GM19372 (cell line): ENCODE data around the gene EML5.
"Not testable (repeated sequence)": the region's sequence is repeated elsewhere in the genome, so short reads cannot be mapped to it uniquely, and the experiment has no call there.

Experiments used
- ATAC-seq: cut with Tn5 transposase; IDR thresholded peaks from one replicate; pipeline ENCODE4 v1.9.1; 2021; ENCODE audit warnings: mild to moderate bottlenecking, low read depth, moderate library complexity; ENCODE audit not compliant: unreplicated experiment

Gene EML5

DNA sequence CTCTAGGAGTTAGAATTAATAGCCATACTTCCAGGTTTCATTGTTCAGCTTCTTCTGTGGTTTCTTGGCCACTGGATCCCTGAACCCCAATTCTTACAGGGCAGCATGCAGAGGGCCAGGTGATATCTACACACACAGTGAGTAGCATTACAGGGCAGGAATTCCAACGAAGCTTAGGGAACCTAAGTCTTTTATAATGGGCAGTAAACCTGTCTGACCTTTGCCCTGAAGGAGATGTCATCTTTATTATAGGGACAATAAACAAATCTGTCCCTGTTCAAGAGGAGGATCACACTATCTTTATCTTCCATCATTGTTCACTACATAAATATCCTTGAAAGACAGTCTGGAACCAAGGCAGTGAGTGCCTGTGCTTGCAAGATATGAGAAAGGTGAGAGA lies 11.7 kb upstream of the EML5 start:
- no peak for ATAC-seq

DNA sequence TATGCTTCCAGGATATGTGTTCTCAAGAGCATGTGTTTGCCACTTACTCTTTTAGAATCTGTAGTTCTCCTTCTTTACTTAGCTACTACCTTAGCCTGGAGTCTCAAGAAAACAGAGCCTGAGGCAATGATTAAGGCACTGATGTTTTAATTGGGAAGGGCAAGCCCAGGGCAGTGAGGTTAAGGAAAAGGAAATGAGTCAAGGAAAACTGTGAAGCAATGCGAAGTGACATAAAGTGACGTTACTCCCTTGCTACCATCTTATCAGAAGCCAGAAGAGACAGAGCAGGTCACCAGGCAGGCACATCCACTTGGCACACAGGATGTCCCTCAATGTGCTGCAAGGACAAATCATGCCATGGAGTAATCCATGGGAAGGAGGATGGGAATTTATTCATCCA lies 11.3 kb upstream of the EML5 start:
- no peak for ATAC-seq

GRCh38 chr14:88802596-88802995 lies 9.8 kb upstream of the EML5 start:
- no peak for ATAC-seq

GRCh38 chr14:88799522-88799921 lies 6.8 kb upstream of the EML5 start:
- ATAC-seq, result no peak

DNA sequence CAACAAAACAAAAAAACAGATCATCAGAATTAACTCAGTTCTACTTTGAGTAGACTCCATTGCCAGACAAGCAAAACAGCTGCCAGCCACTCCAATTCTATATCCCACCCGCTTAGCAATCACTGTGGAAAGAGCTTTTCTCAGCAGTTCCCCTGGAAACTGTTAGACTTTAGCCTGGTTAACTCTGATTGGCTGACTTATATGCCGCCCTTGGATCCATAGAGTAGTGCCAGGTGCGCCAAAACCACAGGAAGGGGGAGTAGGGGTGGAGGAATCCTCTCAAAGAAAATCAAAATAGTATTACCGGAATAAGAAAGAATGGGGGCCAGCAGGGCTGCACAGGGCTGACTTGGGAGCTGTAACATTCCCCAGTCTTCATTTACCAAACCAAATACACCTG lies 5.4 kb upstream of the EML5 start:
- no peak for ATAC-seq

- ATAC-seq, result no peak
These were observed 489 bp upstream of the EML5 start for GRCh38 chr14:88793259-88793625.

DNA sequence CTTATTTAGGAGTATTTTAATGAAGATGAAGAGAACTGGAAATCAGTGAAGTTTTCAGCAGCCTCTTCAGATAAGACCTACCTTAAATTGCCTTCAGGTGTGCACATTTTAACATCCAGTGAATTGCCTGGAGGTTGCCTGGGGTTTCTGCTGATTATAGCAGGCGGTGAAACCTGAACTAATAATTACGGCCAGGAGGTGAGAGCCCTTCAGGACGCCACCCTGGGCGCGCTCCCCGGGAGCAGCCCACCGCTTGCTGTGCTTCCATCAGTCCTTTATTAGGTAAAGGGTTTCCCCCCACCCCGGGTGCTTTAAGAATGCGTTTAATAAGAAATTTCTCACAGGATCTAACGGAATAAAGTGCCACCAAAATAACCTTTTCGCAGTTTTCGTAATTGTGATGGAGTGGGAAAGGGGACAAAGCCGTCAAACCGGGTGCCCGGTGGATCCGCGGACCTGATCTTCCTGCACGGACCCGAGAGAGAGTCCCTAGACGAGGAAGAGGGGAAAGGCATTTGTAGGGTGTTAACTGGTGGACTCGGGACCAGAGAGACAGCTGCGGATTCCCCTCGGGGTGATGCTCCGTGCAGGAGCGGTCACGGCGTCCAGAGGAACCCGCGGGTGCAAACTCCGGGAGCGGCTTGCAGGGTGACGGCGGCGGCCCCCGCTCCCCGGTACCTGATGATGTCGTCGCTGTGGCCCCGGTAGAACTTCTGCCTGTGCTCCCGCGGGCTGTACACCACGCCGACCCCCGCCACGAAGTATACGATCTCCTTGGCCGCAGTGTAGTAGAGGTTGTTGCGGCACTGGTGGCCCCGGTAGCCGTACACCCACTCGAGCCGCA lies 902 bp downstream of the EML5 start:
- ATAC-seq, result peak; percentile 2

GRCh38 chr14:88791252-88791621 lies 1.5 kb downstream of the EML5 start:
- no peak for ATAC-seq

GRCh38 chr14:88790501-88791251 lies 2.1 kb downstream of the EML5 start:
- no peak for ATAC-seq

DNA sequence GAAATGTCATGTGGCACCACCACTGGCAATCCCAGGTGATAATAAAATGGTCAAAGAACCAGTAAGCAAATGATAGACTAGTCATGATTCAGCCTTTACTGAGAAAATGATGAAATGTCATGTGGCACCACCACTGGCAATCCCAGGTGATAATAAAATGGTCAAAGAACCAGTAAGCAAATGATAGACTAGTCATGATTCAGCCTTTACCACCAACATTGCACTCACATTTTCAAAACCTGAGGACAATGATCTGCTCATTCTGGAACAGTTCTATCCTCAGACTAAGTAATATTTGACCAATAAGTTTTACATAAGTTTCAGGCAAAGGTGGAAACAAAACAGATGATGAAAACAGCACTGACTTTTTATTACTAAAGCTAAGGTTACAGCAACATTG lies 3.2 kb downstream of the EML5 start:
- ATAC-seq, result not testable (repeated sequence)

- ATAC-seq, result no peak
These were observed 6.0 kb downstream of the EML5 start for GRCh38 chr14:88786715-88787114.

DNA sequence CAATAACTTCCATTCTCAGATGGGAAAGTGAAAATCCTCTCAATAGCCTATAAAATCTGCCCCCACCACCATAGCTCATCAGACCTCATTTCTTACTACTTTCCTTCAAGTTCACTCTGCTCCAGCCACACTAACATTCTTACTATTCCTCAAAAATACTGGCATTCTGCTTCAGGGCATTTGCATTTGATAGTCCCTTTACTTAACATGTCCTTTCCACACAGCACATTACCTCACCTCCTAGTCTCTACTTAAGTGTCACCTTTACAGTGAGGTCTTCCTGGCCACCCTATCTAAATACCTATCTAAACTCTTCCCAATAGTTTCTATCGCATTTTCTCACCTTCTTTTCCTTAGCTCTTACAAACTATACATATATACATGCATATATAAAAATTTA lies 6.8 kb downstream of the EML5 start:
- ATAC-seq, result no peak

DNA sequence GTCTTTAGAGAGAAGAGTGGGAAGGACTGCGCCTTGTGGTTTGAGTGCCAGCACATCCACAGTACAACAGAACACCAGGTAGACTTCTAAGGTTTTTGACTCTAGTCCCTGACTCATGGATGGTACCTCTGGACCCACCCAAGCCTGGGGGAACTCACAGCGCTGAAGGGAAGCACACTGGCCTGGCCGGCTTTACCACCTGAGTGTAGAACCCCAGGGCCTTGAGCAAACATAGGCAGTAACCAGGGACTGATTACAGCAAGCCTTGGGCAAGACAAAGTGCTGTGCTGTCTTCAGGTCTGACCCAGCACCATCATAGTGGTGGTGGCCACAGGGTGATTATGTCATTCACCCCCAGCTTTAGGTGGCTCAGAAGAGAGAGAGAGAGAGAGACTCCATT lies 17.2 kb downstream of the EML5 start:
- ATAC-seq, result no peak

GRCh38 chr14:88770736-88771135 lies 22.0 kb downstream of the EML5 start:
- ATAC-seq, result no peak

- no peak for ATAC-seq
These were observed 27.6 kb downstream of the EML5 start for GRCh38 chr14:88765130-88765529.

DNA sequence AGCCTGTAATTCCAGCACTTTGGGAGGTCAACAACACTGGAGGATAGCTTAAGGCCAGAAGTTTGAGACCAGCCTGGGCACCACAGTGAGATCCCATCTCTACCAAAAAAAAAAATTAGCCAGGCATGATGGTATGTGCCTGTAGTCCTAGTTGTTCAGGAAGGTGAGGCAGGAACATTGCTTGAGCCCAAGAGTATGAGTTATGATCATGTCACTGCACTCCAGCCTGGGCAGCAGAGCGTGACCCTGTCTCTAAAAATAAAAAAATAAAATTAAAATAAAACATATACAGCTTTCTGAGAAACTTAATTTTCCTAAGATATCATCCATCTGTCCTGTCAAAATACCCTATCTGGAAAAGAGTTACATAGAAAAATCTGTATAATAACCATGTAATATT lies 38.9 kb downstream of the EML5 start:
- no peak for ATAC-seq

- no peak for ATAC-seq
These were observed 41.8 kb downstream of the EML5 start for GRCh38 chr14:88750945-88751344.

DNA sequence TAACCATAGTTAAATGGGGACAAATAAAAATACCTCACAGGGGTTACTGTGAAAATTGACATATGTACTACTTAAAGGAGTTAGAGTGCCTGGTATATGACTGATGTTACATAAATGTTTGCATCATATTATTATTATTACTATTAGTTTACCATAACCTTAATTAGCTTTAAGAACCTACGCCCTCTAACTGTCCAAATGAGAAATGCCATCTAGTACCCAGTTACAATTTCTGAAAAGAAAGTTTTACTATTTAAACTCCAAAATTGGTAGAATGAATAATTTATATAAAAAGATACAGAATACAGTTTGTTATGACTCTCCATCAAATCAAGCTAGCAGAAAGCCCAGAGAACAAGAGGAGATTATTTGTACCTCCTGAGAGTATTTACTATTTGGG lies 42.3 kb downstream of the EML5 start:
- no peak for ATAC-seq

GRCh38 chr14:88749139-88749538 lies 43.6 kb downstream of the EML5 start:
- no peak for ATAC-seq

DNA sequence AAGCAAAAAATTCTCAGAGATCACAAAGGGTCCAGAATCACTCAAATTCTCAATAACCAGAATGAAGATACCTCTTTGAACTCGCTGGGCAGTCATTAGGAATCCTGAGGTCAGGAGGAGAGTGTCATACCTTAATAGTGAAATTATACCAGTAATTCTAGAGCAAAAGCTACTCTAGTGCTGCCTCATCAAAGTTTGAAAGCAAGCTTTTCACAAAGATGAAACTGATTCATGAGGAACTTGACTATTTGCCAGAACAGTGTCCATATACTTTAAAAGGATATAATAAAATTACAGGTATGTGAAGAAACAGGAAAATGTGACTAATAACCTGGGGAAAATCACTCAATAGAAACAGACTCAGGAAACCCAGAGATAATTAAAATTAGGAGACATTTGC lies 44.5 kb downstream of the EML5 start:
- no peak for ATAC-seq

- ATAC-seq, result no peak
These were observed 46.7 kb downstream of the EML5 start for GRCh38 chr14:88746052-88746451.

- no peak for ATAC-seq
These were observed 55.5 kb downstream of the EML5 start for GRCh38 chr14:88737245-88737644.
